ENCODE measurements around the gene EHD4. TPM values are rescaled to one million over a fixed set of nuclear protein-coding genes. Genes with fewer than 3 reads are reported as not detected.

Gene EHD4
- total and polyA plus RNA-seq, 9 of the 15 experiments (the other 6 are each of a cell fraction or from before 2014, with no cell fraction given), result 0.89 to 10.3 (median 6.4) TPM

DNA sequence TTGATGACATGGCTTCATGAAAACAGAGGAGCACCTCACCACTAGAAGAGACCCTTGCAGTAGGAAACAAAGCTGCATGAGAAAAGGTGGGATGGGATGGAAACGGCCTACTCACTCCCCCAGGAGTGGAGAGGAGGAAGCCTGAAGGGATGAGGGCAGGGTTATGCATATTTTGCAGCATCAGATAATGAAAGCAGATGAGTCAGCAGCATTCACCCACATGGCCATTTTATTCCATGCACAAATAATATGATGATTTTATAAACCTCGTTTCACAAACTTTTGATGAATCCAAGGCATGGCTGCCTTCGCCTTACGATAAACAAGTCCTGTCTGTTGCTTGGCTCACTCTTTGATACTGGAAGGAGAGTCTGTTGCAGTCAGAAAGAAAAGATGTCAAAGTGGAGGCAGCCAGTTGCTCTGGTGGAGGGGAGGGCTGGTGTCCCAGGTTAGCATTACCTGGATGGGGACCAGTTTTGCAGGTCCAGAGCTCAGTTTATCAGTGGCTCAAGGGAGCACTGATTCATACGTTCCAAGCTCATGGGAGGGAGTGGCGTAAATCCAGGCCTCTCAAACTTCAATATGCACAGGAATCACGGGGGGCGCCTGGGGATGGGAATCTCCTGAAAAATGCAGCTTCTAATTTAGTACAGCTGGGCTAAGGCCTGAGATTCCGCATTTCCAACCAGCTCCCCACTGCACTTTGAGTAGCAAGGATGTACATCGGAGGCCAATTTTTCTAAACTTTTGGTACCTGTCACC, 9.2 kb upstream of the EHD4 start (continued):
- TF ChIP-seq, protein P1, sequence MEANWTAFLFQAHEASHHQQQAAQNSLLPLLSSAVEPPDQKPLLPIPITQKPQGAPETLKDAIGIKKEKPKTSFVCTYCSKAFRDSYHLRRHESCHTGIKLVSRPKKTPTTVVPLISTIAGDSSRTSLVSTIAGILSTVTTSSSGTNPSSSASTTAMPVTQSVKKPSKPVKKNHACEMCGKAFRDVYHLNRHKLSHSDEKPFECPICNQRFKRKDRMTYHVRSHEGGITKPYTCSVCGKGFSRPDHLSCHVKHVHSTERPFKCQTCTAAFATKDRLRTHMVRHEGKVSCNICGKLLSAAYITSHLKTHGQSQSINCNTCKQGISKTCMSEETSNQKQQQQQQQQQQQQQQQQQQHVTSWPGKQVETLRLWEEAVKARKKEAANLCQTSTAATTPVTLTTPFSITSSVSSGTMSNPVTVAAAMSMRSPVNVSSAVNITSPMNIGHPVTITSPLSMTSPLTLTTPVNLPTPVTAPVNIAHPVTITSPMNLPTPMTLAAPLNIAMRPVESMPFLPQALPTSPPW (CRISPR knock-in tag; IDR thresholded peaks at IDR 0.05), result no peak
- TF ChIP-seq FOSL1 (tag; conservative IDR thresholded peaks at IDR 0.05) (peak; percentile 71), PRPF4 (IDR thresholded peaks at IDR 0.05; ENCODE audit: insufficient read depth, low read depth, low read length, poor library complexity, severe bottlenecking) (no peak), CBX8 (IDR thresholded peaks at IDR 0.05; ENCODE audit: borderline replicate concordance, extremely low read depth, low read depth, low read length, poor library complexity, severe bottlenecking) (no peak), JUND (IDR thresholded peaks at IDR 0.05; ENCODE audit: borderline replicate concordance, low read depth, low read length) (peak; percentile 75; the same call in 1 of the 2 replicates), JUND (tag; IDR thresholded peaks at IDR 0.05; ENCODE audit: borderline replicate concordance, low read depth, low read length) (peak; percentile 58; the same call in 2 of the 3 replicates), NFE2 (IDR thresholded peaks at IDR 0.05; ENCODE audit: low read depth) (peak; percentile 95), JUN (IDR thresholded peaks at IDR 0.05; ENCODE audit: borderline replicate concordance, low read depth, low read length) (0 out of 2 replicates have a peak, but pooled peaks have one; percentile 8), JUN (CRISPR knock-in tag; IDR thresholded peaks at IDR 0.05; ENCODE audit: borderline replicate concordance) (no peak), ZNF184 (CRISPR knock-in tag; IDR thresholded peaks at IDR 0.05) (no peak), DACH1 (IDR thresholded peaks at IDR 0.05; ENCODE audit: partially characterized antibody) (no peak), ESRRB (CRISPR knock-in tag; IDR thresholded peaks at IDR 0.05; ENCODE audit: borderline replicate concordance) (no peak), BACH1 (tag; IDR thresholded peaks at IDR 0.05) (0 out of 2 replicates have a peak, but pooled peaks have one; percentile 26), MAFG (tag; conservative IDR thresholded peaks at IDR 0.05) (peak; percentile 97), KAT7 (CRISPR knock-in tag; IDR thresholded peaks at IDR 0.05; ENCODE audit: borderline replicate concordance) (peak; percentile 65; the same call in 1 of the 2 replicates), CTBP1 (IDR thresholded peaks at IDR 0.05; ENCODE audit: borderline replicate concordance) (0 out of 2 replicates have a peak, but pooled peaks have one; percentile 17), MAFK (IDR thresholded peaks at IDR 0.05; ENCODE audit: low read length) (peak; percentile 94), C11orf30 (IDR thresholded peaks at IDR 0.05; ENCODE audit: low read depth) (peak; percentile 97), ZNF316 (IDR thresholded peaks at IDR 0.05) (peak; percentile 99), KLF10 (CRISPR knock-in tag; IDR thresholded peaks at IDR 0.05) (no peak), RCOR1 (IDR thresholded peaks at IDR 0.05; ENCODE audit: borderline replicate concordance in 1 of 2, low read depth in 2 of 2, low read length in 2 of 2) (peak in 1 of 2 experiments; percentile 37; a peak in 1 of 4 replicates)
- TF ChIP-seq, protein P2, sequence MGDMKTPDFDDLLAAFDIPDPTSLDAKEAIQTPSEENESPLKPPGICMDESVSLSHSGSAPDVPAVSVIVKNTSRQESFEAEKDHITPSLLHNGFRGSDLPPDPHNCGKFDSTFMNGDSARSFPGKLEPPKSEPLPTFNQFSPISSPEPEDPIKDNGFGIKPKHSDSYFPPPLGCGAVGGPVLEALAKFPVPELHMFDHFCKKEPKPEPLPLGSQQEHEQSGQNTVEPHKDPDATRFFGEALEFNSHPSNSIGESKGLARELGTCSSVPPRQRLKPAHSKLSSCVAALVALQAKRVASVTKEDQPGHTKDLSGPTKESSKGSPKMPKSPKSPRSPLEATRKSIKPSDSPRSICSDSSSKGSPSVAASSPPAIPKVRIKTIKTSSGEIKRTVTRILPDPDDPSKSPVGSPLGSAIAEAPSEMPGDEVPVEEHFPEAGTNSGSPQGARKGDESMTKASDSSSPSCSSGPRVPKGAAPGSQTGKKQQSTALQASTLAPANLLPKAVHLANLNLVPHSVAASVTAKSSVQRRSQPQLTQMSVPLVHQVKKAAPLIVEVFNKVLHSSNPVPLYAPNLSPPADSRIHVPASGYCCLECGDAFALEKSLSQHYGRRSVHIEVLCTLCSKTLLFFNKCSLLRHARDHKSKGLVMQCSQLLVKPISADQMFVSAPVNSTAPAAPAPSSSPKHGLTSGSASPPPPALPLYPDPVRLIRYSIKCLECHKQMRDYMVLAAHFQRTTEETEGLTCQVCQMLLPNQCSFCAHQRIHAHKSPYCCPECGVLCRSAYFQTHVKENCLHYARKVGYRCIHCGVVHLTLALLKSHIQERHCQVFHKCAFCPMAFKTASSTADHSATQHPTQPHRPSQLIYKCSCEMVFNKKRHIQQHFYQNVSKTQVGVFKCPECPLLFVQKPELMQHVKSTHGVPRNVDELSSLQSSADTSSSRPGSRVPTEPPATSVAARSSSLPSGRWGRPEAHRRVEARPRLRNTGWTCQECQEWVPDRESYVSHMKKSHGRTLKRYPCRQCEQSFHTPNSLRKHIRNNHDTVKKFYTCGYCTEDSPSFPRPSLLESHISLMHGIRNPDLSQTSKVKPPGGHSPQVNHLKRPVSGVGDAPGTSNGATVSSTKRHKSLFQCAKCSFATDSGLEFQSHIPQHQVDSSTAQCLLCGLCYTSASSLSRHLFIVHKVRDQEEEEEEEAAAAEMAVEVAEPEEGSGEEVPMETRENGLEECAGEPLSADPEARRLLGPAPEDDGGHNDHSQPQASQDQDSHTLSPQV (IDR thresholded peaks at IDR 0.05), result peak; percentile 44; the same call in 1 of the 2 replicates

Measured in K562 (cell line).